Activated CD4-positive, alpha-beta T cell treated with anti-CD3 and anti-CD28 coated beads, Interleukin-2, amount 50 U/mL, for 48 hours (primary cell): Measurements from ENCODE around the gene PIGX.
"Not testable (repeated sequence)": the region's sequence is repeated elsewhere in the genome, so short reads cannot be mapped to it uniquely, and the experiment has no call there.

ENCODE experiments used
- DNase-seq, 2 experiments: peaks; one replicate each; pipeline ENCODE4 v3.0.0-alpha.2; 2020

Gene PIGX

GRCh38 chr3:196706731-196707130 lies 5.4 kb upstream of the PIGX start:
- no peak for DNase-seq

GRCh38 chr3:196707566-196707965 lies 4.6 kb upstream of the PIGX start:
- no peak for DNase-seq

- DNase-seq: no peak
Observed at GRCh38 chr3:196708467-196708866, 3.7 kb upstream of the PIGX start.

- peak; percentile 70 to 74 for DNase-seq
Observed at GRCh38 chr3:196712514-196713413, 587 bp downstream of the PIGX start.

- not testable (repeated sequence) for DNase-seq
Observed at GRCh38 chr3:196717162-196717561, 5.0 kb downstream of the PIGX start.

GRCh38 chr3:196721097-196721496 lies 8.9 kb downstream of the PIGX start:
- no peak for DNase-seq

GRCh38 chr3:196726788-196727675 lies 14.9 kb downstream of the PIGX start:
- peak in 1 of 2 experiments; percentile 21 for DNase-seq

GRCh38 chr3:196735751-196736150 lies 23.6 kb downstream of the PIGX start:
- no peak for DNase-seq

- DNase-seq: no peak
Observed at GRCh38 chr3:196736670-196737374, 24.6 kb downstream of the PIGX start.

GRCh38 chr3:196737655-196738054 lies 25.5 kb downstream of the PIGX start:
- DNase-seq: no peak

- peak; percentile 92 for DNase-seq
Observed at GRCh38 chr3:196739671-196740480, 27.7 kb downstream of the PIGX start, which contains the start of gene PAK2. Gene PAK2, plus strand, starts transcription at chr3:196739857. Its CDS starts 42,790 bp downstream, at chr3:196782647.

GRCh38 chr3:196740481-196741248 lies 28.5 kb downstream of the PIGX start:
- peak; percentile 36 to 52 for DNase-seq

GRCh38 chr3:196741249-196741889 lies 29.2 kb downstream of the PIGX start:
- DNase-seq: no peak

- not testable (repeated sequence) for DNase-seq
Observed at GRCh38 chr3:196743569-196743968, 31.4 kb downstream of the PIGX start.

- no peak for DNase-seq
Observed at GRCh38 chr3:196749125-196749524, 36.9 kb downstream of the PIGX start.

GRCh38 chr3:196753201-196753600 lies 41.0 kb downstream of the PIGX start:
- no peak for DNase-seq

GRCh38 chr3:196754091-196754981 lies 42.2 kb downstream of the PIGX start:
- DNase-seq: no peak

GRCh38 chr3:196756732-196757131 lies 44.6 kb downstream of the PIGX start:
- DNase-seq: no peak
